ENCODE measurements around the gene TBC1D5.
A peak's percentile ranks its signal among the peaks of the same experiment; 100 is the strongest.

The TBC1D5 gene

DNA sequence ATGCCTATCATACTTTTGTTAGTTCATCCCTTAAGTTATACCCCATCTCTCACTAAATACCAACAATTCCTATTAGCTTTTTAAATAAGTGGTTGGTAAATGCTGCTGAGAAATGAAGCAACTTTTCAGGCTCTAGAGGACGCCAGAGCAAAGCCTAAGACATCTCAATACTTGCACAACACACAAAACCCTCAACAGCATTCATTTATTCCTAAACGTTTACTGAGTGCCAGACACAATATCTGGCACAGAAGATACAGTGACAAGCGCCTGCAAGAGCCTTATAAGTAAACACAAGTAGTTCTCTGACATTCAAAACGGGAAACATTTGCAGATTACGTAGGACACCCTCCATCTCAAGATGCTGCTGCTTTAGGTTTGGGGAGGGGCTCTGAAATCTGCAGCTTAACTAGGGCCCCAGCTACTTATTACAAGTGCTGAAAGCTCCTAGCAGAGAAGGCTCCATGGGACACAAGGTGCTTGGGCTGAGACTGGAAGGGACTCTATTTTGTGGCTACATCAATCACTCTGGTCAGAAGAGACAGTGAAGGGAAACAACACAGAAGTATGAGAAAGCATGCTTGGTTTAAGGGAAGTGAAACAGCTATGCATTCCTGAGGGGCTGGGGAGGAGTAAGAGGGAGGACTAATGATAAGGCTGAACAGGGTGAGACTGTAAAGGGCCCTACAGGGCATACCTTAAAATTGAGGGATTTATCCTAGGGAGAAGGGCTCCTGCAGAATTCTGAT lies 546.4 kb downstream of the TBC1D5 start:
- DNase-seq (ENCODE audit: low read depth), result peak; percentile 53
- TF ChIP-seq, protein P1, sequence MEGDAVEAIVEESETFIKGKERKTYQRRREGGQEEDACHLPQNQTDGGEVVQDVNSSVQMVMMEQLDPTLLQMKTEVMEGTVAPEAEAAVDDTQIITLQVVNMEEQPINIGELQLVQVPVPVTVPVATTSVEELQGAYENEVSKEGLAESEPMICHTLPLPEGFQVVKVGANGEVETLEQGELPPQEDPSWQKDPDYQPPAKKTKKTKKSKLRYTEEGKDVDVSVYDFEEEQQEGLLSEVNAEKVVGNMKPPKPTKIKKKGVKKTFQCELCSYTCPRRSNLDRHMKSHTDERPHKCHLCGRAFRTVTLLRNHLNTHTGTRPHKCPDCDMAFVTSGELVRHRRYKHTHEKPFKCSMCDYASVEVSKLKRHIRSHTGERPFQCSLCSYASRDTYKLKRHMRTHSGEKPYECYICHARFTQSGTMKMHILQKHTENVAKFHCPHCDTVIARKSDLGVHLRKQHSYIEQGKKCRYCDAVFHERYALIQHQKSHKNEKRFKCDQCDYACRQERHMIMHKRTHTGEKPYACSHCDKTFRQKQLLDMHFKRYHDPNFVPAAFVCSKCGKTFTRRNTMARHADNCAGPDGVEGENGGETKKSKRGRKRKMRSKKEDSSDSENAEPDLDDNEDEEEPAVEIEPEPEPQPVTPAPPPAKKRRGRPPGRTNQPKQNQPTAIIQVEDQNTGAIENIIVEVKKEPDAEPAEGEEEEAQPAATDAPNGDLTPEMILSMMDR (IDR thresholded peaks at IDR 0.05; ENCODE audit: low read length, missing control alignments), result peak; percentile 23
- no peak overlapping the region for H3K4me3 ChIP-seq (replicated peaks; ENCODE audit: low read depth, low read length)

DNA sequence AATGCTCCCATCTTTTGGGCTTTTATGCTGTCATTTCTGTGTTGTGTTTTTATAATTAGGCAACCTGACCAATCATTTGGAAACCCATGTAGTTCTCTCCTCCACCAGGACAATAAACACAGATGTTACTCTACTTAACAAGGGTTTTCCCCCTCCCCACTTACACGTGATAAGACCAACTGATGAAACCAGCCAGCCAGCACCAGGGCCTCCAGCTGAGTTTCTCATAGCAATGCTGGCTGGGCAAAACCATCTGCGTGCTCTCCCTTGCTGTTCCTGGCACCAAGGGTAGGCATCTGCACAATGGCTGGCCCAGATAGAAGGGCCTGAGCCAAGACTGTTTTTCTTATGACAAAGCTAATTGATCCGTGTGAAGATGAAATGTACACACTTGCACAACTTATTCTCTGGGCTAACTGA lies 547.2 kb downstream of the TBC1D5 start:
- TF ChIP-seq, protein P1 (IDR thresholded peaks at IDR 0.05; ENCODE audit: low read length, missing control alignments), result no peak
- DNase-seq (ENCODE audit: low read depth), result peak; percentile 53
- no peak overlapping the region for H3K4me3 ChIP-seq (replicated peaks; ENCODE audit: low read depth, low read length)

DNA sequence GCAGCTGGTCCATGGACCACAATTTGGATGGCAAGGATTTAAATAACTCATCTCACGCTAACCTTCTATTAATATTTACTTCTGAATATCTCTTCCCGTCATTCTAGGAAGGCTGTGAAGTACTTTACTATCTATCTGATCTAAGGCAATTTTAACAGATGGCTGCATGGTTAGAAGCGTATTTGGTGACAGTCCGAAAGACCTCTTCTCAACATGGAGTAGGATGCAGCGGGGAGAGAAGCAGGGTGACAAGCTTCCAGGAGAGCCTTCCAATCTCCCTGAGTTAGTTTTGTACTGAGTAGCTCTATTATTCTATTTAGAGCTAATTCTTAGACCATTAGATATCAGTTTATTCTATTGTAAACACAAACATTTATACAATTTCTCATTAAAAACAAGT lies 548.3 kb downstream of the TBC1D5 start:
- TF ChIP-seq, protein P1 (IDR thresholded peaks at IDR 0.05; ENCODE audit: low read length, missing control alignments), result no peak
- DNase-seq (ENCODE audit: low read depth), result no peak

DNA sequence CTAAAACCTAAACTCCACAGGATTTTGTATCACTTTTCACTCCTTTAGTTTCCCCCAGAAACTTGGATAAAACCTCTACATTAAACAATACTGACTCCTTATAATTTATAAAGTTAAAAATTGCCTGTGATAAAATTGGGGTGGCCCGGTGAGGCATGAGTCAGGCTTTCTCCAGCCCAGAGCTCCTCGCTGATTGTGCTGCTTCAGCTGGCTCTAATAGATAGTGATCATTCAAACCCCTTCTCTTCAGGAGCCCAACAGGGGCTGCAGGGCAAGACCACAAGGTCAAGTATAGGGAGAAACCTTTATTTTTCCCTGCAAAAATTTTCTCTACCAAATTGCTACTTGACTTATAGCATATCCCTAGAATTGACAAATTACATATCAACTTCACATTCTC lies 549.4 kb downstream of the TBC1D5 start:
- no peak for DNase-seq (ENCODE audit: low read depth)
- H3K4me3 ChIP-seq (replicated peaks; ENCODE audit: low read depth, low read length), result no peak overlapping the region
- TF ChIP-seq, protein P1 (IDR thresholded peaks at IDR 0.05; ENCODE audit: low read length, missing control alignments), result no peak

More for the DNA sequence above, 548.3 kb downstream of the TBC1D5 start:
- no peak overlapping the region for H3K4me3 ChIP-seq (replicated peaks; ENCODE audit: low read depth, low read length)

DNA sequence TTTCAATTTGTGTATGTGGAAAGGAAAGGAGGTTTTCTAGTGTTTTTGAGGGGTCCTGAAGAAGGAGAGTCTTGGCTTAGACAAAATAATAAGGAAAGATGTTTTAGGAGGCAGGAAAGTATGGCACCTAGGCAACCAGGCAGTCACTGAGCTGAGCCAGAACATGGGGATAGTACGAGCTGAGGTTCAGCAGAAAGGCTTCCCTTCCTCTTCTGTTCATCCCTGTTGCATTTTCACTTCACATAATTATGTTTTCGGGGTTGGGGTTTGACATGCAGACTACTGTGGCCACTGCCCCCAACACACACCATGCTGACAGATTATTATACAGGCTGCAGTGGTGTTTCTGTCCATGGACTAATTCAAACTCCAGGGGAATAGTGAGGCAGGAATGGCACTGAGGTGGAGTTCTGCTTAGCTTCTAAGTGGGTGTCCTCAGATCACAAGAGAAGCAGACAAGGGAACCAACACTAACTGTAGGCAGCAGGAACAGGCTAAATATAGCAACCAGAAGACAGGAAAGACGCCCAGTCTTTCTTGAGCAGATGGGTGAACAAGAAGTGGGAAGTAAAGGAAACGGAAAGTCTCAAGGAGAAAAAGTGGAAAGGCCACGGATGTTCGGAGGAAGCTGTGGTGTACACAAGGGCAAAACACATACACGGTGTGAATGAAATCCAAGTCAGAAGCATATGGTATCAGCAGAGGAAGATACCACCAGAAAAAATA lies 551.9 kb downstream of the TBC1D5 start:
- TF ChIP-seq, protein P1 (IDR thresholded peaks at IDR 0.05; ENCODE audit: low read length, missing control alignments), result no peak
- H3K4me3 ChIP-seq (replicated peaks; ENCODE audit: low read depth, low read length), result no peak overlapping the region
- DNase-seq (ENCODE audit: low read depth), result no peak

DNA sequence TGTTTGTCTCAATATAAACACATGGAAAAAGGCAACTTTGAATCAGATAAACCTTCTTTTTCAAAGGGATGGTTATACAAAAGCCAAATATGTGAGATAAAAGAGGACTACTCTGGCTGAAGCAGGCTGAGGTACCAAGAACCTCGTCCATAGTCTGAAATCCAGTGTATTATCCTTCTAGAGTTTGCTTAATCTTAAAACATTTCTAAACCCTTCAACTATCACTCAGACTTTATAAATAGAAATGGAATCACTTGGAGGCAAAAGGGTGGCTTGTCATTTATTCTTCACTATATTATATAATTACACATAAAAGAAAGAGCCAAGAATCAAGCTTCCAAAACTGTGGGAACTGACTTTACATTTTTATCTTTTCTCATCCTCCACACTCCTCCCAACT lies 554.1 kb downstream of the TBC1D5 start:
- H3K4me3 ChIP-seq (replicated peaks; ENCODE audit: low read depth, low read length), result no peak overlapping the region
- TF ChIP-seq, protein P1 (IDR thresholded peaks at IDR 0.05; ENCODE audit: low read length, missing control alignments), result no peak
- no peak for DNase-seq (ENCODE audit: low read depth)

All from fibroblast of pulmonary artery (primary cell).